PC-3 (cell line): ENCODE data around the gene LBP.

ENCODE experiments used
- EZH2 ChIP-seq: fragments of 300-600 bp; sonication (generic); IDR thresholded peaks from one replicate; pipeline ENCODE4 v1.6.1; 2017; ENCODE audit warnings: antibody characterized with exemption, mild to moderate bottlenecking, low read length; ENCODE audit not compliant: unreplicated experiment
- EZH2phosphoT487 ChIP-seq: fragments of 300-600 bp; sonication (generic); IDR thresholded peaks from 2 replicates; pipeline ENCODE4 v1.6.1; 2018; ENCODE audit warnings: mild to moderate bottlenecking, antibody characterized with exemption, low read length, borderline replicate concordance
- TF ChIP-seq, protein P1 (sequence below): fragments of 300-600 bp; sonication (generic); conservative IDR thresholded peaks from 2 replicates; pipeline ENCODE4 v1.5.1; 2017; ENCODE audit warnings: antibody characterized with exemption, low read depth, mild to moderate bottlenecking, low read length

DNA sequence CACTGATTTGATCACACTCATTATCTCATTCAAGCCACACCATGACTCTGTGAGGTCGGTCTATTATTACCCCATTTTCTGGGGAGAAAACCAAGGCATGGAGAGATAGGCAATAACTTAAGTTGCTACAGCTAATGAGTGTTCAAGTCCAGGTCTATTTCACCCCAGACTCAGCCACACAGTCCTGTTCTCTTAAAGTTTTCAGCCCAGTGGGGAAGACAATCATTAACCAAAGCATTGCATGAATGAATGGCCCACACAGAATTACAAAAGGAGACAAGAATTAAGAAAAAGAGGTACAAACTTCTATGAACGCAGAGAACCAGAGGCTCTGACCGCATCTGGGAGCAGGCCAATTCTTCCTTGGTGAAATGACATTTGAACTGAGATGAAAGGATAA lies 35.2 kb upstream of the LBP start:
- TF ChIP-seq, protein P1, sequence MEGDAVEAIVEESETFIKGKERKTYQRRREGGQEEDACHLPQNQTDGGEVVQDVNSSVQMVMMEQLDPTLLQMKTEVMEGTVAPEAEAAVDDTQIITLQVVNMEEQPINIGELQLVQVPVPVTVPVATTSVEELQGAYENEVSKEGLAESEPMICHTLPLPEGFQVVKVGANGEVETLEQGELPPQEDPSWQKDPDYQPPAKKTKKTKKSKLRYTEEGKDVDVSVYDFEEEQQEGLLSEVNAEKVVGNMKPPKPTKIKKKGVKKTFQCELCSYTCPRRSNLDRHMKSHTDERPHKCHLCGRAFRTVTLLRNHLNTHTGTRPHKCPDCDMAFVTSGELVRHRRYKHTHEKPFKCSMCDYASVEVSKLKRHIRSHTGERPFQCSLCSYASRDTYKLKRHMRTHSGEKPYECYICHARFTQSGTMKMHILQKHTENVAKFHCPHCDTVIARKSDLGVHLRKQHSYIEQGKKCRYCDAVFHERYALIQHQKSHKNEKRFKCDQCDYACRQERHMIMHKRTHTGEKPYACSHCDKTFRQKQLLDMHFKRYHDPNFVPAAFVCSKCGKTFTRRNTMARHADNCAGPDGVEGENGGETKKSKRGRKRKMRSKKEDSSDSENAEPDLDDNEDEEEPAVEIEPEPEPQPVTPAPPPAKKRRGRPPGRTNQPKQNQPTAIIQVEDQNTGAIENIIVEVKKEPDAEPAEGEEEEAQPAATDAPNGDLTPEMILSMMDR: no peak
- TF ChIP-seq EZH2 (no peak), EZH2phosphoT487 (no peak)
